SK-N-SH (cell line): ENCODE measurements around the gene NSUN2. TPM values are rescaled to one million over a fixed set of nuclear protein-coding genes. Genes with fewer than 3 reads are reported as not detected.

Experiments
- CTCF ChIA-PET: fragments of 300-600, 350-600 bp; formaldehyde crosslinking; extraction: SDS; loops from one replicate; lab custom pipeline; 2021; lab: Yijun Ruan, JAX
- POLR2A ChIA-PET: fragments of 350-600 bp; sonication (Branson Sonifier 250); formaldehyde crosslinking; extraction: SDS; loops from one replicate; lab custom pipeline; 2020; ENCODE audit warnings: antibody characterized with exemption, inconsistent platforms; lab: Yijun Ruan, JAX
- DNase-seq: peaks from one replicate; pipeline ENCODE4 v3.0.0; 2012
- H2AFZ ChIP-seq: fragments of 200-600 bp; sonication (generic); 2 replicates; pipeline ENCODE4 v1.8.1; 2016; ENCODE audit warnings: antibody characterized with exemption, mild to moderate bottlenecking, low read depth
- H3F3A ChIP-seq: fragments of 200-600 bp; sonication (generic); replicated peaks from 2 replicates; pipeline ENCODE3; 2016; ENCODE audit warnings: antibody characterized with exemption, mild to moderate bottlenecking; ENCODE audit not compliant: insufficient read depth
- H3K27ac ChIP-seq, 2 experiments: fragments of 200-500 bp in 1 of 2; fragments of 200-600 bp in 1 of 2; sonication (Bioruptor generic) in 1 of 2; sonication (generic), shearing (Covaris generic) in 1 of 2; 2 replicates each; pipeline versions ENCODE4 v1.5.1 to v1.6.1; 2014 to 2016; ENCODE audit warnings: low read depth in 2 of 2, inconsistent platforms in 1 of 2, low read length in 1 of 2, mild to moderate bottlenecking in 1 of 2, mixed read lengths in 1 of 2
- H3K27me3 ChIP-seq: fragments of 200-600 bp; sonication (generic), shearing (Covaris generic); 2 replicates; pipeline ENCODE4 v1.6.1; 2016; ENCODE audit warnings: mixed run types; ENCODE audit not compliant: insufficient read depth
- H3K36me3 ChIP-seq, 2 experiments: fragments of 200-500 bp in 1 of 2; fragments of 200-600 bp in 1 of 2; sonication (Bioruptor generic) in 1 of 2; sonication (generic) in 1 of 2; replicated peaks in 1 of 2; 2 replicates each; pipeline versions ENCODE3 to v1.5.1; 2014 to 2016; ENCODE audit warnings: low read length in 1 of 2, mild to moderate bottlenecking in 1 of 2; ENCODE audit not compliant: insufficient read depth in 2 of 2, control insufficient read depth in 1 of 2
- H3K4me1 ChIP-seq, 2 experiments: fragments of 200-500 bp in 1 of 2; fragments of 200-600 bp in 1 of 2; sonication (Bioruptor generic) in 1 of 2; sonication (generic), shearing (Covaris generic) in 1 of 2; 2 replicates each; pipeline versions ENCODE4 v1.5.1 to v1.6.1; 2014 to 2016; ENCODE audit warnings: low read depth in 1 of 2, low read length in 1 of 2, mixed run types in 1 of 2; ENCODE audit not compliant: insufficient read depth in 2 of 2, control insufficient read depth in 1 of 2
- H3K4me2 ChIP-seq: fragments of 200-600 bp; sonication (generic), shearing (Covaris generic); 2 replicates; pipeline ENCODE4 v1.6.1; 2017; ENCODE audit warnings: mixed run types
- H3K4me3 ChIP-seq, 2 experiments: fragments of 200-500 bp in 1 of 2; fragments of 200-600 bp in 1 of 2; sonication (Bioruptor generic) in 1 of 2; sonication (generic), shearing (Covaris generic) in 1 of 2; 2 replicates each; pipeline versions ENCODE4 v1.5.1 to v1.8.1; 2014 to 2016; ENCODE audit warnings: low read depth in 2 of 2, inconsistent platforms in 1 of 2, low read length in 1 of 2, mild to moderate bottlenecking in 1 of 2, mixed read lengths in 1 of 2, moderate library complexity in 1 of 2
- H3K79me2 ChIP-seq: fragments of 200-600 bp; sonication (generic); 2 replicates; pipeline ENCODE4 v1.8.1; 2017; ENCODE audit warnings: mild to moderate bottlenecking; ENCODE audit not compliant: insufficient read depth
- H3K9ac ChIP-seq: fragments of 200-600 bp; sonication (generic); 2 replicates; pipeline ENCODE4 v1.6.1; 2017; ENCODE audit warnings: mixed run types
- H3K9me2 ChIP-seq: fragments of 200-600 bp; sonication (generic); 2 replicates; pipeline ENCODE4 v1.6.1; 2017; ENCODE audit warnings: mixed run types
- H3K9me3 ChIP-seq: fragments of 200-600 bp; sonication (generic); 2 replicates; pipeline ENCODE4 v1.6.1; 2017; ENCODE audit warnings: mixed run types, mild to moderate bottlenecking, moderate library complexity
- H4K20me1 ChIP-seq: fragments of 200-600 bp; sonication (generic); 2 replicates; pipeline ENCODE4 v1.6.1; 2017; ENCODE audit warnings: mild to moderate bottlenecking, mixed run types; ENCODE audit not compliant: insufficient read depth
- ELF1 ChIP-seq: IDR thresholded peaks from 2 replicates; pipeline ENCODE4 v1.4.0; 2012
- EP300 ChIP-seq, 2 experiments: IDR thresholded peaks; 2 replicates each; pipeline versions ENCODE4 v1.4.0 to v1.6.1; 2012; ENCODE audit warnings: borderline replicate concordance in 1 of 2, low read depth in 1 of 2, low read length in 1 of 2
- FOSL2 ChIP-seq: IDR thresholded peaks from 2 replicates; pipeline ENCODE4 v1.4.0; 2012; ENCODE audit warnings: low read depth, mild to moderate bottlenecking, moderate library complexity, borderline replicate concordance
- FOXJ3 ChIP-seq: sonication (generic); formaldehyde crosslinking; IDR thresholded peaks from 2 replicates; pipeline ENCODE4 v1.5.1; 2020; ENCODE audit warnings: mild to moderate bottlenecking, missing genetic modification reagents
- FOXM1 ChIP-seq: IDR thresholded peaks from 2 replicates; pipeline ENCODE4 v1.4.0; 2012; ENCODE audit warnings: low read depth, mild to moderate bottlenecking
- GABPA ChIP-seq: IDR thresholded peaks from 2 replicates; pipeline ENCODE4 v1.4.0; 2012; ENCODE audit warnings: low read depth, mild to moderate bottlenecking
- JUND ChIP-seq: IDR thresholded peaks from 2 replicates; pipeline ENCODE4 v1.4.0; 2012
- MAX ChIP-seq: IDR thresholded peaks from 2 replicates; pipeline ENCODE4 v1.4.0; 2012; ENCODE audit warnings: low read depth
- PBX3 ChIP-seq: IDR thresholded peaks from 2 replicates; pipeline ENCODE4; 2012
- REST ChIP-seq: IDR thresholded peaks from 2 replicates; pipeline ENCODE4 v1.6.1; 2012; ENCODE audit warnings: mild to moderate bottlenecking, low read depth, low read length, moderate library complexity
- SIN3A ChIP-seq: IDR thresholded peaks from 2 replicates; pipeline ENCODE4 v1.6.1; 2012; ENCODE audit warnings: low read depth, mild to moderate bottlenecking, low read length, moderate library complexity, borderline replicate concordance
- ZBTB33 ChIP-seq: IDR thresholded peaks from 2 replicates; pipeline ENCODE4 v1.4.0; 2012; ENCODE audit warnings: low read depth, borderline replicate concordance
- WGBS: methylation state at CpG from one replicate; pipeline ENCODE4 v1.1.6; 2017; ENCODE audit warnings: low lambda C conversion rate; 5-methylcytosine and 5-hydroxymethylcytosine counted together
- polyA plus RNA-seq, 3 experiments: library from polyadenylated mRNA; depleted of rRNA; stranded (reverse); fragments of >200 nt; gene quantifications; 2 replicates each; pipeline ENCODE4 v1.2.3, GENCODE V29; 2012

The NSUN2 gene
- polyA plus RNA-seq, 1 of the 3 experiments (the other 2 are of a cell fraction), result 78.9 TPM

GRCh38 chr5:6557807-6558575, 74.9 kb downstream of the NSUN2 start:
- DNase-seq, result no peak
- ChIA-PET POLR2A (no interaction called here), CTCF (interaction anchor here (1.1 kb wide), 1 partner anchor 11 kb away, joined by 3 read pairs; no protein-coding TSS in a partner anchor)
- Histone ChIP-seq H3K4me2 (no peak overlapping the region), H3K4me1 (no peaks in the 10 kb centered on the region), H3K9me3 (no peaks in the 10 kb centered on the region), H3K36me3 (no peaks in the 10 kb centered on the region), H3K9me2 (no peaks in the 10 kb centered on the region), H2AFZ (no peak overlapping the region), H3K27ac (no peak overlapping the region), H3F3A (no peaks in the 10 kb centered on the region), H3K27me3 (no peaks in the 10 kb centered on the region), H3K9ac (no peak overlapping the region), H3K79me2 (no peaks in the 10 kb centered on the region), H3K4me3 (no peak overlapping the region), H4K20me1 (no peaks in the 10 kb centered on the region)
- TF ChIP-seq FOXJ3 (CRISPR knock-in tag), result no peak
- no peak for TF ChIP-seq REST
- no peak for TF ChIP-seq FOXM1
- no peak for TF ChIP-seq EP300 (IDR thresholded peaks at IDR 0.05; ENCODE audit: borderline replicate concordance in 1 of 2, low read depth in 1 of 2, low read length in 1 of 2)
- TF ChIP-seq SIN3A, result no peak
- TF ChIP-seq GABPA, result no peak
- TF ChIP-seq JUND, result no peak
- TF ChIP-seq ZBTB33, result no peak
- TF ChIP-seq FOSL2, result no peak
- no peak for TF ChIP-seq MAX
- TF ChIP-seq PBX3, result no peak
- TF ChIP-seq ELF1, result no peak
- WGBS, result 39% methylated on average over 6 of the region's 6 CpGs
